Astrocyte (in vitro differentiated cells and primary cell): Measurements from ENCODE around the gene DPP8. TPM values are rescaled to one million over a fixed set of nuclear protein-coding genes. Genes with fewer than 3 reads are reported as not detected.

Experiments used
- DNase-seq: peaks from one replicate; pipeline ENCODE4 v3.0.0-alpha.2; 2010; ENCODE audit warnings: low read depth
- FAIRE-seq: peaks from 2 replicates; lab custom pipeline; 2011; peaks lifted over from hg19 to GRCh38; lab: Jason Lieb, UNC
- H2AFZ ChIP-seq: 2 replicates; pipeline ENCODE4 v1.6.0; 2012; ENCODE audit warnings: low read depth, low read length, inconsistent platforms
- H3K27ac ChIP-seq: 2 replicates; pipeline ENCODE4 v1.5.1; 2011; ENCODE audit warnings: low read depth, low read length, inconsistent platforms
- H3K27me3 ChIP-seq: 2 replicates; pipeline ENCODE4 v1.6.0; 2011; ENCODE audit warnings: low read length, inconsistent platforms; ENCODE audit not compliant: insufficient read depth
- H3K36me3 ChIP-seq: 2 replicates; pipeline ENCODE4 v1.5.1; 2011; ENCODE audit warnings: low read length, inconsistent platforms; ENCODE audit not compliant: insufficient read depth
- H3K4me1 ChIP-seq: 2 replicates; pipeline ENCODE4 v1.5.1; 2011; ENCODE audit warnings: low read length, inconsistent platforms; ENCODE audit not compliant: insufficient read depth
- H3K4me2 ChIP-seq: 2 replicates; pipeline ENCODE4 v1.6.0; 2012; ENCODE audit warnings: low read length, inconsistent platforms
- H3K4me3 ChIP-seq: 2 replicates; pipeline ENCODE4 v1.5.1; 2011; ENCODE audit warnings: low read depth, mild to moderate bottlenecking, low read length, inconsistent platforms; ENCODE audit not compliant: insufficient read depth
- H3K79me2 ChIP-seq: 2 replicates; pipeline ENCODE4 v1.6.0; 2012; ENCODE audit warnings: mild to moderate bottlenecking, low read length, inconsistent platforms; ENCODE audit not compliant: insufficient read depth
- H3K9ac ChIP-seq: 2 replicates; pipeline ENCODE4 v1.6.0; 2012; ENCODE audit warnings: mild to moderate bottlenecking, low read length, inconsistent platforms
- H3K9me3 ChIP-seq: 2 replicates; pipeline ENCODE4 v1.5.1; 2012; ENCODE audit warnings: low read depth, mild to moderate bottlenecking, low read length, inconsistent platforms; ENCODE audit not compliant: insufficient read depth
- H4K20me1 ChIP-seq: 2 replicates; pipeline ENCODE4 v1.6.0; 2012; ENCODE audit warnings: low read length, inconsistent platforms; ENCODE audit not compliant: insufficient read depth
- H3K27ac Mint-ChIP-seq: one replicate; pipeline ENCODE4 v1.8.0; 2021; ENCODE audit warnings: mild to moderate bottlenecking, mixed read lengths; ENCODE audit not compliant: unreplicated experiment
- H3K27me3 Mint-ChIP-seq: one replicate; pipeline ENCODE4 v1.8.0; 2021; ENCODE audit warnings: low read depth, mixed read lengths; ENCODE audit not compliant: unreplicated experiment
- H3K36me3 Mint-ChIP-seq: one replicate; pipeline ENCODE4 v1.8.0; 2021; ENCODE audit warnings: low read depth, mixed read lengths; ENCODE audit not compliant: unreplicated experiment
- H3K4me1 Mint-ChIP-seq: one replicate; pipeline ENCODE4 v1.8.0; 2021; ENCODE audit warnings: low read depth, mixed read lengths; ENCODE audit not compliant: unreplicated experiment
- H3K4me3 Mint-ChIP-seq: one replicate; pipeline ENCODE4 v1.8.0; 2021; ENCODE audit warnings: mild to moderate bottlenecking, moderate library complexity, mixed read lengths; ENCODE audit not compliant: unreplicated experiment
- H3K9me3 Mint-ChIP-seq: one replicate; pipeline ENCODE4 v1.8.0; 2021; ENCODE audit warnings: mild to moderate bottlenecking, mixed read lengths; ENCODE audit not compliant: unreplicated experiment
- CTCF ChIP-seq: IDR thresholded peaks from 2 replicates; pipeline ENCODE4 v1.5.1; 2011; ENCODE audit warnings: low read depth, mild to moderate bottlenecking, inconsistent platforms, low read length, moderate library complexity; ENCODE audit not compliant: insufficient read depth
- EZH2 ChIP-seq: IDR thresholded peaks from 2 replicates; pipeline ENCODE4 v1.6.1; 2012; ENCODE audit warnings: mild to moderate bottlenecking, low read length, inconsistent platforms; ENCODE audit not compliant: insufficient read depth
- total RNA-seq: library from RNA; stranded (reverse); gene quantifications from 2 replicates; pipeline ENCODE4 v1.2.1, GENCODE V29; 2021

The DPP8 gene
- total RNA-seq, 1 donor from 2014 or later: 29.5 TPM

- Mint-ChIP-seq H3K9me3 (no peaks in the 10 kb centered on the region), H3K36me3 (peaks cover 2% of the 10 kb centered on the region), H3K27me3 (no peaks in the 10 kb centered on the region), H3K4me1 (no peaks in the 10 kb centered on the region), H3K27ac (no peak overlapping the region), H3K4me3 (no peak overlapping the region)
- H3K27ac ChIP-seq: no peak overlapping the region
- peaks cover 10% of the 10 kb centered on the region for H3K36me3 ChIP-seq
- H3K4me3 ChIP-seq: no peak overlapping the region
- no peaks in the 10 kb centered on the region for H4K20me1 ChIP-seq
- no peaks in the 10 kb centered on the region for H3K9me3 ChIP-seq
- H3K9ac ChIP-seq: no peak overlapping the region
- FAIRE-seq: peak; percentile 9
- H3K4me2 ChIP-seq: no peak overlapping the region
- H3K79me2 ChIP-seq: peaks cover 16% of the 10 kb centered on the region
- TF ChIP-seq EZH2 (no peak), CTCF (no peak)
- no peak overlapping the region for H2AFZ ChIP-seq
- H3K4me1 ChIP-seq: peaks cover 7% of the 10 kb centered on the region
- no peak for DNase-seq
- H3K27me3 ChIP-seq: no peaks in the 10 kb centered on the region
These were observed 8.2 kb downstream of the DPP8 start for GRCh38 chr15:65509321-65509720.

DNA sequence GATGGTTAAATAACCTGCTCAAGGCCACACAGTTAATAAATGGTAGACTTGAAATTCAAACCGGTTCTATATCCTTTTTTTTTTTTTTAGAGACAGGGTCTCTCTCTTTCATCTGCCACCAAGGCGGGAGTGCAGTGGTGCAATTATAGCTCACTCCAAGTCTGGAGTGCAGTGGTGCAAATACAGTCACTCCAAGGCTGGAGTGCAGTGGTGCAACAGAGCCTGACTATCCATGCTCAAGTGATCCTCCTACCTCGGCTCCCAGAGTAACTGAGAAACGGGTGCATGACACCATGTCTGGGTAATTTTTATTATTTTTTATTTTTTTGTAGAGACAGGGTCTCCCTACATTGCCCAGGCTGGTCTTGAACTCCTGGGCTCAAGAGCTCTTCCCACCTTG is 23.4 kb downstream of the DPP8 start:
- Mint-ChIP-seq H3K27me3 (no peaks in the 10 kb centered on the region), H3K4me3 (no peak overlapping the region), H3K4me1 (no peaks in the 10 kb centered on the region), H3K27ac (no peak overlapping the region), H3K36me3 (peaks cover 24% of the 10 kb centered on the region), H3K9me3 (no peaks in the 10 kb centered on the region)
- Histone ChIP-seq H3K27me3 (no peaks in the 10 kb centered on the region), H2AFZ (no peak overlapping the region), H3K36me3 (peaks cover 31% of the 10 kb centered on the region), H3K79me2 (no peaks in the 10 kb centered on the region), H3K27ac (no peak overlapping the region), H3K9me3 (no peaks in the 10 kb centered on the region), H3K4me3 (no peak overlapping the region), H4K20me1 (peaks cover 3% of the 10 kb centered on the region), H3K9ac (no peak overlapping the region), H3K4me2 (no peak overlapping the region), H3K4me1 (no peaks in the 10 kb centered on the region)
- no peak for DNase-seq
- no peak for FAIRE-seq
- no peak for TF ChIP-seq CTCF

DNA sequence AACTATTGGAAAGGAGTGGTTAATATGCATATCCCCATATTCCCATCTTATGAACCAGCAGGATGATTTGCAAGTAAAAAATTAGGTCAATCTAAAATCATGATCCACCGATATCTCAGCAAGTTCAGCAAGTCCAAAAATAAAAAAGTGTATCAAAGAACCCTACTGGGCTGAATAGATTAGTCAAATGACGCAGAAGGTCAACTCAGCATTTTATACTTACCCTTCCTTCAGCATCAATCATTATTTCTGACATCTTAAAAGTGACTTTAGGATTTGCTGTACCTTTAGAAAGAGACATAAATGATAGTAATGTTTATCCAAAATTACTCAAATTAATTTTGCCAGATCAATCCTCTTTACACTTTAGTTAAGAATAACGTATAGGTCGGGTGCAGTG is 32.6 kb downstream of the DPP8 start:
- no peaks in the 10 kb centered on the region for H3K27me3 ChIP-seq
- Mint-ChIP-seq H3K9me3 (no peaks in the 10 kb centered on the region), H3K36me3 (peaks cover 9% of the 10 kb centered on the region), H3K4me1 (no peaks in the 10 kb centered on the region), H3K27me3 (no peaks in the 10 kb centered on the region), H3K27ac (no peak overlapping the region), H3K4me3 (no peak overlapping the region)
- no peak overlapping the region for H2AFZ ChIP-seq
- H3K4me2 ChIP-seq: no peak overlapping the region
- H3K4me3 ChIP-seq: no peak overlapping the region
- no peak overlapping the region for H3K9ac ChIP-seq
- peaks cover 7% of the 10 kb centered on the region for H4K20me1 ChIP-seq
- DNase-seq (no peak), FAIRE-seq (no peak)
- no peaks in the 10 kb centered on the region for H3K4me1 ChIP-seq
- peaks cover 37% of the 10 kb centered on the region for H3K36me3 ChIP-seq
- H3K79me2 ChIP-seq: no peaks in the 10 kb centered on the region
- H3K27ac ChIP-seq: no peak overlapping the region
- no peaks in the 10 kb centered on the region for H3K9me3 ChIP-seq
- TF ChIP-seq CTCF: no peak
- TF ChIP-seq EZH2: no peak
